K562 (cell line): ENCODE results near the gene RNF145. TPM values are rescaled to one million over a fixed set of nuclear protein-coding genes. Genes with fewer than 3 reads are reported as not detected.

Source experiments
- ATF7 ChIP-seq: fragments of 450-650 bp; IDR thresholded peaks from 2 replicates; pipeline ENCODE4 v1.7.1; 2014; ENCODE audit warnings: mild to moderate bottlenecking, moderate library complexity
- COPS2 ChIP-seq: fragments of 450-650 bp; conservative IDR thresholded peaks from 2 replicates; pipeline ENCODE4 v1.6.1; 2016; ENCODE audit warnings: mild to moderate bottlenecking, moderate library complexity
- HDAC2 ChIP-seq: fragments of 450-650 bp; IDR thresholded peaks from 2 replicates; pipeline ENCODE4 v1.6.1; 2016; ENCODE audit warnings: mild to moderate bottlenecking
- NEUROD1 ChIP-seq: fragments of 150-350 bp; IDR thresholded peaks from 2 replicates; pipeline ENCODE4 v1.6.1; 2014; ENCODE audit warnings: borderline replicate concordance, low read length, low read depth; ENCODE audit not compliant: partially characterized antibody
- NFRKB ChIP-seq: fragments of 450-650 bp; IDR thresholded peaks from 2 replicates; pipeline ENCODE4 v1.6.1; 2016; ENCODE audit warnings: low read depth
- POLR2AphosphoS5 ChIP-seq: IDR thresholded peaks from 2 replicates; pipeline ENCODE4 v1.6.1; 2011; ENCODE audit warnings: mild to moderate bottlenecking, low read depth, low read length, moderate library complexity; ENCODE audit not compliant: control insufficient read depth, insufficient read depth
- PRPF4 ChIP-seq: fragments of 200-400 bp; formaldehyde crosslinking; IDR thresholded peaks from one replicate; pipeline ENCODE4 v1.6.1; 2017; ENCODE audit warnings: low read length, low read depth, mild to moderate bottlenecking; ENCODE audit not compliant: insufficient read depth, poor library complexity, severe bottlenecking
- RNF2 ChIP-seq: sonication (generic); IDR thresholded peaks from 2 replicates; pipeline ENCODE4 v1.6.1; 2016
- TFAM ChIP-seq: fragments of 250-450 bp; sonication (Bioruptor Pico); conservative IDR thresholded peaks from 2 replicates; pipeline ENCODE4 v1.5.0; 2021; ENCODE audit warnings: mild to moderate bottlenecking, moderate library complexity
- ZFPM2 ChIP-seq: fragments of 250-450 bp; sonication (Bioruptor Pico); IDR thresholded peaks from 2 replicates; pipeline ENCODE4 v1.5.1; 2022; ENCODE audit warnings: mild to moderate bottlenecking
- ZKSCAN3 ChIP-seq: fragments of 250-450 bp; sonication (Bioruptor Pico); IDR thresholded peaks from 2 replicates; pipeline ENCODE4 v1.4.0; 2020
- ZNF23 ChIP-seq: fragments of 250-450 bp; sonication (Bioruptor Pico); IDR thresholded peaks from 2 replicates; pipeline ENCODE4 v1.4.0; 2020; ENCODE audit warnings: mild to moderate bottlenecking
- ZNF785 ChIP-seq: fragments of 250-450 bp; sonication (Bioruptor Pico); IDR thresholded peaks from 2 replicates; pipeline ENCODE4 v1.4.0; 2020; ENCODE audit warnings: mild to moderate bottlenecking
- polyA plus RNA-seq, 8 experiments: library from polyadenylated mRNA; depleted of rRNA in 4 of 8; stranded (reverse) in 5 of 8; unstranded in 3 of 8; fragments of >200 nt; fragmentation: Nextera tagmentation in 2 of 8; fragmentation: Illumina TruSeq in 1 of 8; extraction: Ambion mirVana in 2 of 8; extraction: Trizol in 1 of 8; gene quantifications; 2 replicates each; pipeline versions ENCODE4 v1.2.1 to v1.2.3, GENCODE V29; 2011 to 2014; ENCODE audit warnings: inconsistent platforms in 1 of 8, missing spikeins in 1 of 8
- total RNA-seq, 7 experiments: library from RNA; depleted of rRNA in 6 of 7; stranded (reverse); fragments of >200 nt in 6 of 7; fragmentation: Illumina TruSeq in 2 of 7; extraction: Trizol in 2 of 7; gene quantifications; 2 replicates each; pipeline versions ENCODE4 v1.2.1 to v1.2.3, GENCODE V29; 2011 to 2021; ENCODE audit warnings: low replicate concordance in 1 of 7
- TF ChIP-seq, protein P1 (sequence below), 2 experiments: fragments of 200-800 bp in 1 of 2; sonication (Bioruptor generic) in 1 of 2; sonication (generic) in 1 of 2; formaldehyde crosslinking in 1 of 2; IDR thresholded peaks in 1 of 2; conservative IDR thresholded peaks in 1 of 2; 2 replicates each; pipeline versions ENCODE4 v1.5.0 to v1.6.1; 2016 to 2020; ENCODE audit warnings: missing compliant biosample characterization in 1 of 2, missing genetic modification characterization in 1 of 2, missing genetic modification reagents in 1 of 2
- TF ChIP-seq, protein P2 (sequence below): fragments of 250-450 bp; sonication (Bioruptor Pico); IDR thresholded peaks from 2 replicates; pipeline ENCODE4 v1.5.0; 2020; ENCODE audit warnings: mild to moderate bottlenecking
- TF ChIP-seq, protein P3 (sequence below): fragments of 450-650 bp; formaldehyde crosslinking; IDR thresholded peaks from 2 replicates; pipeline ENCODE4 v1.4.0; 2020; ENCODE audit warnings: mild to moderate bottlenecking
- TF ChIP-seq, protein P4 (sequence below): sonication (generic); formaldehyde crosslinking; IDR thresholded peaks from 2 replicates; pipeline ENCODE4 v1.8.0; 2022; ENCODE audit warnings: mild to moderate bottlenecking, missing genetic modification reagents
- TF ChIP-seq, protein P5 (sequence below): fragments of 250-450 bp; sonication (Bioruptor Pico); IDR thresholded peaks from 2 replicates; pipeline ENCODE4 v1.8.0; 2022; ENCODE audit warnings: moderate library complexity, mild to moderate bottlenecking, inconsistent platforms
- TF ChIP-seq, protein P6 (sequence below), 2 experiments: fragments of 450-650 bp; IDR thresholded peaks; 2 replicates each; pipeline ENCODE4 v1.6.1; 2016

The RNF145 gene
- total and polyA plus RNA-seq, 9 of the 15 experiments (the other 6 are each of a cell fraction or from before 2014, with no cell fraction given), result 13.6 to 40.7 (median 25.4) TPM

DNA sequence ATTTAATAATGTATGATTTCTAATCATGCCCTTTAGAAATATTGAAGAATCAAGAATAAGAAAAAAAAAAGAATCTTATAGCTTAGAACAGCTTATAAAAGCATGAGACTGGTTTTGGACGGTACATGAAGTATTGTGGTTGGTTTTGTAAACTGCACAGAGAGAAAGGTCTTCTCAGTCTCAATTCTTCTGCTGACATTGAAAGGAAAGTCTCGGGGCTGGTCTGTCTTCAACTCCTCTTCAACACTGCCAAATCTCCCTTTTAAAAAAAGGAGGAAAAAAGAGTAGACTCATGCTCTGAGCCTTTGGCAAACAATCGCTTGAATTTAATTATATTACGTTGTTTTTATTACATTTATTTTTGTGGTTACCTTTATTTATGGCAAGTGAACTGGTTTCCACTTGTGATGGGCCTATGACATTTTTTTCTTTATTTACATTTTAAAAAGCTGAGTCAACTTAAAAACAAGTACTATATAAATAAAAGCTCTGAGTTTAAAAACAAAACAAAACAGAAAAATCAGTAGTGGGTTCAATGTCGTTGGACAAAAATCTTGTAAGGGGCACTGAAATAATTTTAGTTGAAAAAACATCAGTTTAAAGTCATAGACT lies 76.8 kb downstream of the RNF145 start (continued):
- no peak for TF ChIP-seq RNF2
- TF ChIP-seq, protein P1, sequence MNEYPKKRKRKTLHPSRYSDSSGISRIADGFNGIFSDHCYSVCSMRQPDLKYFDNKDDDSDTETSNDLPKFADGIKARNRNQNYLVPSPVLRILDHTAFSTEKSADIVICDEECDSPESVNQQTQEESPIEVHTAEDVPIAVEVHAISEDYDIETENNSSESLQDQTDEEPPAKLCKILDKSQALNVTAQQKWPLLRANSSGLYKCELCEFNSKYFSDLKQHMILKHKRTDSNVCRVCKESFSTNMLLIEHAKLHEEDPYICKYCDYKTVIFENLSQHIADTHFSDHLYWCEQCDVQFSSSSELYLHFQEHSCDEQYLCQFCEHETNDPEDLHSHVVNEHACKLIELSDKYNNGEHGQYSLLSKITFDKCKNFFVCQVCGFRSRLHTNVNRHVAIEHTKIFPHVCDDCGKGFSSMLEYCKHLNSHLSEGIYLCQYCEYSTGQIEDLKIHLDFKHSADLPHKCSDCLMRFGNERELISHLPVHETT (CRISPR knock-in tag; conservative IDR thresholded peaks at IDR 0.05 in 1 of 2, IDR thresholded peaks at IDR 0.05 in 1 of 2), result no peak
- TF ChIP-seq POLR2AphosphoS5, result no peak
- TF ChIP-seq, protein P2, sequence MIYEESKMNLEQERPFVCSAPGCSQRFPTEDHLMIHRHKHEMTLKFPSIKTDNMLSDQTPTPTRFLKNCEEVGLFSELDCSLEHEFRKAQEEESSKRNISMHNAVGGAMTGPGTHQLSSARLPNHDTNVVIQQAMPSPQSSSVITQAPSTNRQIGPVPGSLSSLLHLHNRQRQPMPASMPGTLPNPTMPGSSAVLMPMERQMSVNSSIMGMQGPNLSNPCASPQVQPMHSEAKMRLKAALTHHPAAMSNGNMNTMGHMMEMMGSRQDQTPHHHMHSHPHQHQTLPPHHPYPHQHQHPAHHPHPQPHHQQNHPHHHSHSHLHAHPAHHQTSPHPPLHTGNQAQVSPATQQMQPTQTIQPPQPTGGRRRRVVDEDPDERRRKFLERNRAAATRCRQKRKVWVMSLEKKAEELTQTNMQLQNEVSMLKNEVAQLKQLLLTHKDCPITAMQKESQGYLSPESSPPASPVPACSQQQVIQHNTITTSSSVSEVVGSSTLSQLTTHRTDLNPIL (CRISPR knock-in tag), result no peak
- TF ChIP-seq, protein P3, sequence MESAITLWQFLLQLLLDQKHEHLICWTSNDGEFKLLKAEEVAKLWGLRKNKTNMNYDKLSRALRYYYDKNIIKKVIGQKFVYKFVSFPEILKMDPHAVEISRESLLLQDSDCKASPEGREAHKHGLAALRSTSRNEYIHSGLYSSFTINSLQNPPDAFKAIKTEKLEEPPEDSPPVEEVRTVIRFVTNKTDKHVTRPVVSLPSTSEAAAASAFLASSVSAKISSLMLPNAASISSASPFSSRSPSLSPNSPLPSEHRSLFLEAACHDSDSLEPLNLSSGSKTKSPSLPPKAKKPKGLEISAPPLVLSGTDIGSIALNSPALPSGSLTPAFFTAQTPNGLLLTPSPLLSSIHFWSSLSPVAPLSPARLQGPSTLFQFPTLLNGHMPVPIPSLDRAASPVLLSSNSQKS (CRISPR knock-in tag), result no peak
- no peak for TF ChIP-seq HDAC2
- TF ChIP-seq TFAM (CRISPR knock-in tag), result no peak
- no peak for TF ChIP-seq NFRKB
- TF ChIP-seq, protein P4, sequence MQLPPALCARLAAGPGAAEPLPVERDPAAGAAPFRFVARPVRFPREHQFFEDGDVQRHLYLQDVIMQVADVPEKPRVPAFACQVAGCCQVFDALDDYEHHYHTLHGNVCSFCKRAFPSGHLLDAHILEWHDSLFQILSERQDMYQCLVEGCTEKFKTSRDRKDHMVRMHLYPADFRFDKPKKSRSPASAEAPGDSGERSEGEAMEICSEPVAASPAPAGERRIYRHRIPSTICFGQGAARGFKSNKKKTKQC (CRISPR knock-in tag), result no peak
- TF ChIP-seq PRPF4, result no peak
- TF ChIP-seq, protein P5, sequence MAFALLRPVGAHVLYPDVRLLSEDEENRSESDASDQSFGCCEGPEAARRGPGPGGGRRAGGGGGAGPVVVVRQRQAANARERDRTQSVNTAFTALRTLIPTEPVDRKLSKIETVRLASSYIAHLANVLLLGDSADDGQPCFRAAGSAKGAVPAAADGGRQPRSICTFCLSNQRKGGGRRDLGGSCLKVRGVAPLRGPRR (CRISPR knock-in tag), result no peak
- TF ChIP-seq ZNF23, result no peak
- TF ChIP-seq ZKSCAN3 (CRISPR knock-in tag), result no peak
- TF ChIP-seq NEUROD1, result no peak
- TF ChIP-seq ZFPM2, result no peak
- TF ChIP-seq, protein P6, sequence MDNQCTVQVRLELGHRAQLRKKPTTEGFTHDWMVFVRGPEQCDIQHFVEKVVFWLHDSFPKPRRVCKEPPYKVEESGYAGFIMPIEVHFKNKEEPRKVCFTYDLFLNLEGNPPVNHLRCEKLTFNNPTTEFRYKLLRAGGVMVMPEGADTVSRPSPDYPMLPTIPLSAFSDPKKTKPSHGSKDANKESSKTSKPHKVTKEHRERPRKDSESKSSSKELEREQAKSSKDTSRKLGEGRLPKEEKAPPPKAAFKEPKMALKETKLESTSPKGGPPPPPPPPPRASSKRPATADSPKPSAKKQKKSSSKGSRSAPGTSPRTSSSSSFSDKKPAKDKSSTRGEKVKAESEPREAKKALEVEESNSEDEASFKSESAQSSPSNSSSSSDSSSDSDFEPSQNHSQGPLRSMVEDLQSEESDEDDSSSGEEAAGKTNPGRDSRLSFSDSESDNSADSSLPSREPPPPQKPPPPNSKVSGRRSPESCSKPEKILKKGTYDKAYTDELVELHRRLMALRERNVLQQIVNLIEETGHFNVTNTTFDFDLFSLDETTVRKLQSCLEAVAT (IDR thresholded peaks at IDR 0.05), result no peak
- TF ChIP-seq COPS2, result no peak
- no peak for TF ChIP-seq ATF7
- no peak for TF ChIP-seq ZNF785 (CRISPR knock-in tag)
